Measurements from ENCODE around the gene PSMF1. TPM values are rescaled to one million over a fixed set of nuclear protein-coding genes. Genes with fewer than 3 reads are reported as not detected.

The PSMF1 gene
- polyA plus RNA-seq, 1 donor from 2014 or later, result 236 TPM

- Histone ChIP-seq H3K4me2 (ENCODE audit: low read length) (no peak overlapping the region), H4K20me1 (ENCODE audit: insufficient read depth) (no peaks in the 10 kb centered on the region), H3K9me3 (ENCODE audit: low read length) (peaks cover 5% of the 10 kb centered on the region), H3K9me2 (ENCODE audit: insufficient read depth, low read length) (no peaks in the 10 kb centered on the region), H2AFZ (ENCODE audit: low read depth, low read length) (no peak overlapping the region), H3K27ac (ENCODE audit: low read length) (no peak overlapping the region), H3K27me3 (ENCODE audit: insufficient read depth, low read depth, low read length) (no peaks in the 10 kb centered on the region), H3K9ac (ENCODE audit: low read length) (no peak overlapping the region), H3K79me2 (replicated peaks; ENCODE audit: insufficient read depth, low read length) (no peaks in the 10 kb centered on the region), H3K4me3 (ENCODE audit: low read length) (no peak overlapping the region), H3K36me3 (ENCODE audit: insufficient read depth, low read length) (no peaks in the 10 kb centered on the region), H3F3A (ENCODE audit: insufficient read depth, low read length, poor library complexity, severe bottlenecking) (no peaks in the 10 kb centered on the region)
- TF ChIP-seq RAD21 (conservative IDR thresholded peaks at IDR 0.05) (no peak), TAF1 (IDR thresholded peaks at IDR 0.05; ENCODE audit: low read depth) (no peak), CTCF (IDR thresholded peaks at IDR 0.05; ENCODE audit: poor library complexity, severe bottlenecking) (no peak)
Measured at GRCh38 chr20:1102016-1102415, 16.4 kb upstream of the PSMF1 start.

- Histone ChIP-seq H3K36me3 (ENCODE audit: insufficient read depth, low read length) (no peaks in the 10 kb centered on the region), H3K9me3 (ENCODE audit: low read length) (no peaks in the 10 kb centered on the region), H2AFZ (ENCODE audit: low read depth, low read length) (no peak overlapping the region), H3K4me3 (ENCODE audit: low read length) (no peak overlapping the region), H3K9ac (ENCODE audit: low read length) (no peak overlapping the region), H3K4me2 (ENCODE audit: low read length) (no peak overlapping the region), H3K79me2 (replicated peaks; ENCODE audit: insufficient read depth, low read length) (no peaks in the 10 kb centered on the region), H3K27ac (ENCODE audit: low read length) (no peak overlapping the region), H3K9me2 (ENCODE audit: insufficient read depth, low read length) (no peaks in the 10 kb centered on the region), H3F3A (ENCODE audit: insufficient read depth, low read length, poor library complexity, severe bottlenecking) (no peaks in the 10 kb centered on the region), H3K27me3 (ENCODE audit: insufficient read depth, low read depth, low read length) (no peaks in the 10 kb centered on the region), H4K20me1 (ENCODE audit: insufficient read depth) (no peaks in the 10 kb centered on the region)
- no peak for TF ChIP-seq EZH2 (IDR thresholded peaks at IDR 0.05; ENCODE audit: borderline replicate concordance, insufficient read depth, low read length, poor library complexity, severe bottlenecking)
- TF ChIP-seq CTCF (IDR thresholded peaks at IDR 0.05; ENCODE audit: poor library complexity, severe bottlenecking), result no peak
- no peak for TF ChIP-seq REST (IDR thresholded peaks at IDR 0.05; ENCODE audit: borderline replicate concordance)
- TF ChIP-seq EP300 (conservative IDR thresholded peaks at IDR 0.05; ENCODE audit: poor library complexity, severe bottlenecking), result no peak
- TF ChIP-seq MXI1 (conservative IDR thresholded peaks at IDR 0.05; ENCODE audit: poor library complexity, severe bottlenecking), result no peak
Measured at GRCh38 chr20:1103751-1104150, 14.7 kb upstream of the PSMF1 start.
